Inferior parietal cortex (tissue), 1 donor: ENCODE results near the gene ARHGEF11.

ENCODE experiments used
- DNase-seq: peaks from one replicate; pipeline ENCODE4 v3.0.0-alpha.2; 2016; ENCODE audit errors: extremely low spot score

Gene ARHGEF11

DNA sequence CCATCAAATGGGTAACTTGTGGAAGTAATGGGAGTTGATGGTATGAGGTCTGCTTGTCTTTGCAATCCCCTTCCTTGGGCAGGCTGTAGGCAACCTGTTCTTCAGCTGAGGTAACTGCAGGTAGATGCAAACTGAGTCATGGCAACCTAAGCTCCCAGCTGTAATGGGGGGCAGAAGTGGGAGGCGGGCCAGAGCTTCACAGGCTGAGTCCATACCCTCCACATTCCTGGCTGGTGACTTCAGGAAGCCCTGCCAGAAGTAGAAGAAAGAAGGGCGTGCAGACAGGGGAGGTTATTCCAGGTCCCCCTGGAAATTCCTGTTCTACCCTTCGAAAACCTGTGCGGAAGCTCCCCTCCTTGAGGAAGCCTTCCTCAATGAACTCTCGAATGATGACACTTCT, 44.9 kb downstream of the ARHGEF11 start:
- no peak for DNase-seq

DNA sequence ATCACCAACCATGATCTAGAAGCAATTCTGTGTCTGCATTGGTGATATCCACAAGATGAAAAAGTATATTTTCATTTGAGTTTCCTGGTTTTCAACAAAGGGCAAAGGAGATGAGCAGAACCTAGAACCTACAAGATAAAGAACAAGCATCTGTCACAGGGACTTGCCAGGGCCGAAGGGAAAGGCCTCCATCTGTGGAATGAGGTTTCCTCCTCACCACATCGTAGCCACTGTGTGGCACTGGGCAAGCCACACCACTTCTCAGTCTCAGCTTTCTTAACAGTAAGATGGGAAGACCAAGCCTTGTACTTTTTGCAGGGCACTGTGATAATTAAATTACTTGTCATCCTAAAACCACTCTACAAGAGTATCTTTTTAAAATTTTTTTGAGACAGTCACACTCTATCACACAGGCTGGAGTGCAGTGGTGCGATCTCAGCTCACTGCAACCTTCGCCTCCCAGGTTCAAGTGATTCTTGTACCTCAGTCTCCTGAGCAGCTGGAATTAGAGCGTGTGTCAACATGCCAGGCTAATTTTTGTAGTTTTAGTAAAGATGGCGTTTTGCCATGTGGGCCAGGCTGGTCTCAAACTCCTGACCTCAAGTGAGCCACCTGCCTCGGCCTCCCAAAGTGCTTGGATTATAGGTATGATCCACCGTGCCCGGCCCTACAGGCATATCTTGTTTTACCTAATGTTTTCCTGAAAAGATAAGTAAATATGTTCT, 45.8 kb downstream of the ARHGEF11 start:
- DNase-seq = no peak

DNA sequence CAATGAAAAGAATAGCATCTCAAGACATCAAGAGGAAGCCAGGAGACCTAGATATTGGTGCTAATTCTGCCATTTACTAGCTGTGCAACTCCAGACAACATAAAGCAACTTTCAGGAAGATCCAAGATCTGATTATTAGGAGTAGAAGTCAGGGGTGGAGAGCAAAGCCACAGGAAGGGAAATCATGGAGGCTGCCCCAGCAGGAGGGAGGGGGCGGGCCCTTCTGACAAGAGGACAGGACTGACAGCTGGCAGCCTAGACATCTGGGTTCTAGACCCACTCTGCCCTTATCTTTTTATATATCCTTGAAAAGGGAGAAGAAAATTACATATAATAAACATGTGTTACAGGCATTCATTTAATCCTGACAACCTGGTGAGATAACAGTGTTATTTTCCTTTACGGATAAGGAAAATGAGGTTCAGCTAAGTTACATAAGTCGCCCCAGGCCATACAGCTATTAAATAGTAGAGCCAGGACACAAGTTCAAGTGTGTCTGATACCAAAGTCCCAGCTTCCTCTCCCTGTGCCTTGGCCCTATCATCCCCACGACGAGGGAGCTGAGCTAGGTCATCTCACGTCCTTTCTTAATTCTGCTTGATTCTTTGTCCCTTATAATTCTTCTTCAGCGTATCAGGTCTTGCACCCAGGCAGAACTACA, 46.6 kb downstream of the ARHGEF11 start:
- DNase-seq = no peak

DNA sequence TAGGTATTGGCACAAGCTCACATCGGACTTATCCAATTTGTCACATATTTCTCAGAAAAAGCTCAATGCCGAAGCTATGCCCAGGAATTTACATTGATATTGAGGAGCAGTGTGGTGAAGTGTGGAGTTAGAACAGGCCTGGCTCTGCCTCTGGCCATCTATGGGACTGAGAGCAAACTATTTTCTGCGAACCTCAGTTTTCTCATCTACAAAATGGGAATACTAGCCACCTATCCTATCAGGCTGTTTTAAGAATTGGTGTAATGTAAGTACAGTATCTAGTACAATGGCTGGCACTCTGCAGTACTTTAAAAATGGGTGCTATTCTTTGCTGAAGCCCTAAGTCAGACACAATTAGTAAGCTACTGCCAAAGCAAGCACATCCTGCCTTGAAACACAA, 47.2 kb downstream of the ARHGEF11 start:
- no peak for DNase-seq

DNA sequence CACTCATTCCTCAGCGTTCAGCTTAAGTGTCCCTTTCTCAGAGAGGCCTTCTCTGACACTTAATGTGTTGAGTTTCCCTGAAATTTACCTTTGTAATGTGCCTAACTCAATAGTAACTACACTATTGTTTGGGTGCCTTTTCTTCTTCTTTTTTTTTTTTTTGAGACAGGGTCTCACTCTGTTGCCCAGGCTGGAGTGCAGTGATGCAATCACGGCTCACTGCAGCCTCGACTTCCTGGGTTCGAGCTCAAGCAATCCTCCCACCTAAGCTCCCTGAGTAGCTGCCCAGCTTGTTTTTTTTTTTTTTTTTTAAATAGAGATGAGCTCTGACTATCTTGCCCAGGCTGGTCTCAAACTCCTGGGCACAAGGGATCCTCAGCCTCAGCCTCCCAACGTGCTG, 50.1 kb downstream of the ARHGEF11 start:
- DNase-seq = no peak

DNA sequence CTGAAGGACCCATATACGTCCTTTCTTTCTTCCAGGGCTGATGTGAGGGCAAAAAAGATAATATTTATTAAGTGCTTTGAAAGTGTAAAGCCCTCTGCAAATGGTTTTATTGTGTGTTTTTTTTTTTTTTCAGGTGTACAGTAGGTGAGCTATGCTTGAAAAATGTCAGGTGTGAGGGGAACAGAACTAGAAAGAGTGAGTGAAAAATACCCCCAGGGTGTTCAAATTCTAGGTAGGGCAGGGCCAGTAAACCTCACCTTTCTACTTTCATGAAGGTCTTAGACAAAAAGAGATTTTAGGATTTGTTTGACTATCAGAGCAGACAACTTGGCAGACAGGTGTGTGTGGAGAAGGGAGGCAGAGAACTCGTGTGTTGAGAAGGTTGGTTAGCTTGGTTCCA, 51.3 kb downstream of the ARHGEF11 start:
- no peak for DNase-seq

DNA sequence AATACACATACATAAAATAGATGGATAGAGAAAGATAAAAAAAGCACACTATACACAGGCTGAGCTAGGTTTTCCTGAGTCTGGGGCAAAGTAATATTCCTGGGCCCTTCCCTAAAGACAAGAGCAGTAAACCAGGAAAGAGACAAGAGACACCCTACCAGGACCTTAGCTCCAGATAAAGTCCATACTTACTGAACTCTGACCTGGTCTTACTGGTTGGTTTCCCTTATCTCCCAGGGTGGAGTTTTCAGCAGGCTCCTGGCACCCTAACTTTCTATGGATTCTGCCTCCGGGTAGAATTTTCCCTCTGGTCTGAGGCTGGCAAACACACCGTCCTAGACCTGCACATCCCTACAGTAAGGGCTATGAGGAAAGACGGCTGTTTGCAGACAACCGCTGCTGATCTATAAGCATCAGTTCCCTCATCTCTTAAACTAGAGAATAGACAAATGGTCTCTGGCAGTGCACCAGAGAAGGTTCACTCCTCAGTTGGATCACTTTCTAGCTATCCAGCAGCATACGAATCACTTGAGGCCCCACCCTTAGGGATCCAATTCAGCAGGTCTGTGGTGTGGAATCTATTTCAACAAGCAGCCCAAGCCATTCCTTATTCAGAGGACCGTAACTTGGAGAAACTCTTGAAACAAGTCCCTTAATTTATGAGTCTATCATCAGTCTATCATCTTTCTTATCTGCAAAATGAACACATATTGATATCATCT, 52.0 kb downstream of the ARHGEF11 start:
- no peak for DNase-seq

DNA sequence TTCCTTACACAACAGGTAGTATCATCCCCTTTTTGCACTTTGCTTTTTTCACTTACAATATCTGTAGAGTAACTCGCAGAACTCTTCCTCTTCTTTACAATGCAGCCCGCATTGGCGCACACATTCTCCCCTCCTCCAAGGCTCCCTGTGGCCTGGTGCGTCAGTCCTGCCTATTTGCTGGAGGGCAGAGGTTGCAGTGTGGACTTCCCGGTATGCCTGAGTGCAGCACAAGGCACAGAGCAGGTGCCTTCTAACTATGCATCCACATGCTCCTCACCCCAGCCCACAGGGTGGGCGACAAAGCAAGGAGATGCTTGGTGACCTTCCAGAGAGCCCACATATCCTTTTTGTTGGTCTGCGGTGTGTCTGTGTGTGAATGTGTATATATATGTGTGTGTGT, 53.3 kb downstream of the ARHGEF11 start:
- no peak for DNase-seq

DNA sequence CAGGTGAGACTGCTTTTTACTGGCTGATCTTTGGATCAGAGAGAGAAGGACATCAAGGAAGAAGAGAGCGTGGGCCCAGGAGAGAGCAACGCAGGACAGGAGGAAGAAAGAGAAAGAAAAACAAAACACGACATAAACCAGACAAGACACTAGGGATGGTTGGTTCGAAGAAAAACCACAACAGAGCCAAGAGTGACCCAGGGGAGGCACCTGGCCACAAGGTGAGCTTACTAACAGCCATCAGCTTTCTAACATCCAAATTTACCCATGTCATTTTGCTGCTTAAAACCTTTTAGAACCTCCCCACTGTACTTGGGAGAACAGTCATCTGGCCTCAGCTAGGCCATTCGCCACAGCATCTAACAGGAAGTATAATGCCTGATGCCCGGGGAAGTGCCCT, 57.8 kb downstream of the ARHGEF11 start:
- no peak for DNase-seq

DNA sequence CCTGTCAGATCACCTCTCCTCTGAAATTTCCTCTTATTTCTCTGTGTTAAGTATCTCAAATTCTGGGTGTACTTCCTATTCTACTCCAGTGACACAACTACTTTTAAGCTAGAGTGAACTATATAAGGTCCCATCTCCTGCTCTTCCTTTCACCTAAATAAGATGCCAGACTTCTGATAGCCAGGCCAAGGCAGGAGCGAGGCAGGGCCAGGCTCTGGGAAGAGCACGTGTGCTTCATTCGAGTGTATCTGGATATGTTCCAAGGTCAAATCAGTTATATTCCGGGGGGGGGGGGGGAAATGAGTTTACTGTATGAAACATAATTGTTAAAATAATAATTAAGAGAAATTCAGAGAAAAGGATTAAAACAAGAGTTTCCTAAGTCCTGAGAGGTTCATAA, 65.0 kb downstream of the ARHGEF11 start:
- DNase-seq = no peak

DNA sequence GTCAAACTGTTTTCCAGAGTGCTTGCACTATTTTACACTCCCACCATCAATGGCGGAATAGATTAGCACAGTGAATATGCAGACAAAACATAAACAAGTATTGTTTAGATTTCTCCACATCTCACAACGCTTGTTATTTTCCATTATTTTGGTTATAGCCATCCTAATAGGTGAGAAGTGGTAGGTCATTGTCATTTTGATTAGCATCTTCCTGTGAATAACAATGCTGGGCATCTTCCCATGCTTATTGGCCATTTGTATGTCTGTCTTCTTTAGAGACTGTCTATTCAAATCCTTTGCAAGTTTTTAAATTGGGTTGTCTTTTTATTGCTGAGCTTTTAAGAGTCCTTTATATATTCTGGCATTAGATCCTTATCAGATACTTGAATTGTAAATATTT, 70.5 kb downstream of the ARHGEF11 start:
- DNase-seq = no peak

DNA sequence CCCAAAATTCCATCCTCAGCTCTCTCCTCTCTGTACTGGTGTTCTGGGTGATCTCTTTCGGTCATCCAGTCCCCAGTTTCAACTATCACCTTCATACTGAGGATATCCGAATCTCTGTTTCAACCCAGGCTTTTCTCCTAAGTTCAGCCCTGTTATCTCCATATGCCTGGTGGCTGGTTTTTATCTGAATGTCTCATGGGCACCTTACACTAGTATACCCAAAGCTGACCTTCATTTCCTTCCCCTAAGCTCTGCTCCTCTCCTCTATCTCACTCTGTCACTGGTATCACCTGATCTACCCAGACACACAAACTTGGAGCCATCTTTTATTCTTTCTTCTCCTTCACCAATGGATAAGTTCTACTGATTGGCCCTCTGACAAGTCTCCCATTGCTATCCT, 72.1 kb downstream of the ARHGEF11 start:
- no peak for DNase-seq

DNA sequence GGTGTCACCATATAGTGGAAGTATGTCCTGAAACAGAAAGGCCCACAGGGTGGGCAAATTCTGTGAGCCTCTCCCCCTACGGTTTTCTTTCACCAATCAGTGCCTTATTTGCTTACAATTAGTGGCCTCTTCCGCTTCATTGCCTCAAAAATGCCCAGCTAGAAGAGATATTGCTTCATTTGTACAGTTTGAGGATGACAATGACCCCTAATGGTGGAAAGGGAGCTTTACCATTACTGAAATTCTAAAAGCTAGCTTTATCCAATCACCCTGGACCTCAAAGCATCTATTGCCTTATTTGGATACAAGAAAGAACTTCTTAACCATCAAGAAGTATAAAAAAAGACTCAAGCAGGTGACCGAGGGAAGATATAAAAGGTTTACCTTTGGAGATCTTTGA, 75.5 kb downstream of the ARHGEF11 start:
- DNase-seq = no peak

DNA sequence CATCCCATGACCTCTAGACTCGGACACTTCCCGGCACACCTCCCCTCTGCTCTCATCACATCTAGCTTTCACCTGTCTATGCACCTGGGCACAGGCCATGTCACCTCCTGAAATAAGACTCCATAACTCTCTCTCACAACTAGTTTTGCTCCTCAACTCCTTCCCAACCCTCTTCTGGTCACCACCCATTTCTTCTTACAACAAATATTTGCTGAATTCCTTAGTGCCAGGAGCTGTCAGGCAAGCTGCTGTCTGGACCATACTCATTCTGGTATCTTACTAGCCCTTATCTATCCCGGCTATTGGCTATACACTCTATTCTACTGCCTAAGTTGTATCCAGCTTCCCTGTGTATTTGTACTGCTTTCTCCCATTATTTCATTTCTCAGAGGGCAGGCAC, 76.0 kb downstream of the ARHGEF11 start:
- DNase-seq = no peak

DNA sequence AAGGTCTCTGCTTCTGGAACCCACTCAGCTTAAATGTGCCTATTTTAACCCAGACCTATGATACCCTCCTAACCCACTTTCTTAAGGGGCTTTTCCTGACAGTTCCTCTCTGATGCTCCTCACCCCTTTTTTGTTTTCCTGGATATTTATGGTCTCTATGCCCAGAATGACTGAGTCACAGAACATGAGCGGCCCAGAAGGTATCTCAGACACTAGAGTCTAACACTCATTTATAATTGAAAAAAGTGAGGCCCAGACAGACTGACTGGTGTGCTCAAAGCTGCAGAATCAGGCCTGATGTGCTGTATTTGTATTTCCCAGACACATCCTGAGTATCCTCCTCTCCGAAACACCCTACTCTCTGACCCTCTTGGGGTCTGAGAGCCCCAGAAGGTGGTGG, 81.1 kb downstream of the ARHGEF11 start:
- DNase-seq = no peak

DNA sequence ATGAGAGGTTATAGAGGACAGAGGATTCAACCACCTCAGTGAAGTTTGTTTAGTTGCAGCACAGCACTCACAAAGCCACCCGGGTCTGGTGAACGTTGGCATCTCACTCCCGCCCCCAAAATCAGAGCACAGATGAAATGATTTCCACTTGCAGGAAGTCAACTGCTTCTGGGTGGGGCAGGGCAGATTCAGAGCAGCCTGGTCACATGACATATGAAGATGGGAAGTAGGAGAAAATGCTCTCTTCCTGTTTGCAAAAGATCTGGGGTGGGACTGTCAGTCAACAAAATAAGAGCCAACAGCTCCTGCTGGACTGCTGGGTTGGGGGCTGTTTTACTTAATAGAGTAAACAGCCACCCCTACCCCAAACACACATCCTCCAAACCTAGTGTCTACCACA, 81.9 kb downstream of the ARHGEF11 start:
- DNase-seq = no peak

DNA sequence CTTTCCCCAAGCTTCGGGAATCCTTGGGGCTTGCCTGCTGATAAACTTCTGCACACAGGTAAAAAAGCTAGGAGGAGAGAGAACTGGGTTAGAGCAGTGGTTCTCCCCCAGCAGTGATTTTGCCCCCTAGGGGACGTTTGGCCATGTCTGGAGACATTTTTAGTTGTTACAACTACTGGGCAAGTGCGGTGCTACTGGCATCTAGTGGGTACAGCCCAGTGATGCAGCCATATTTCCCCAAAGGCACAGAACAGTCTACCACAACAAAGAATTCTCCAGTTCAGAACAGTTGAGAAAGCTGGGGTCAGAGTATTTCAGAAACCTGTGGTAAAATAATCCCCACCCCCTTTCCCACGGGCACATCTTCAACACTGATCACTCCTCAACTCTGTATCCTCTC, 83.8 kb downstream of the ARHGEF11 start:
- no peak for DNase-seq

DNA sequence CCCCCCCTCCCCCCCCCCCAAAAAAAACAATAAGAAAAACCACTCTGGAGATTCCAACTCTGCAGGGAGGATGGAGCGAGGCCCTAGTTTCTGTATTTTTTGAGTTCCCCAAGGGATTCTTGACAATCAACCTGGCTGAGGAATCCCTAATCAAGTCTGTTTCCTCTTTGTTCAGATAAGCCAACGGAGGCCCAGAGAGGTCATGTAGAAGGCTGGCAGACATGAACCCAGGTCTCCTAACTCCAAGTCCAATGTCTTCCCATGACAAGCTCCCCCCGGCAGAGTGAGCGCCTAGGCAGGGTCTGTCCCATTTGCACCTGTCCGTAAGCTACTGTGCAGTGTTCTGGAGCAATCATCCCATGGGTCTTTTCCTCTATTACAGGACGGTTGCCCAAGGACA, 85.6 kb downstream of the ARHGEF11 start:
- DNase-seq = no peak

DNA sequence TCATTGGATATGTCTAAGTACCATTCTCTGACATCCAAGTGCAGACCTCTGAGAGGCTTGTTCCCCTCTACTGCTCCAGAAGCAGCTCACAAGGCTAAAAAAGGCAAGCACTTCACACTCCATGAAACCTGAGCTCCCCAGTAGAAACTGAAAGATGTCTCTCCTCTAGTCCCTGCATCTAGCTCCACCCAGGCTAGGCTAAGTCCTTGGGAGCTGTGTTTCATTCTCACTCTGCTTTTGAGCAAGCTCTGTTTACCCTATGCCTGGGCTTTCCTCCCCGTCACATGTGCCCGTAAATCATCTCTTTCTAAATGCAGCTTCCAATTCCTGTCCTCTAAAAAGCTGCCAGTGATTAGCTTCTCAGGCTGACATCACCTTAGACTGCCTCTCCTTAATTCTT, 86.1 kb downstream of the ARHGEF11 start:
- peak; percentile 9 for DNase-seq

DNA sequence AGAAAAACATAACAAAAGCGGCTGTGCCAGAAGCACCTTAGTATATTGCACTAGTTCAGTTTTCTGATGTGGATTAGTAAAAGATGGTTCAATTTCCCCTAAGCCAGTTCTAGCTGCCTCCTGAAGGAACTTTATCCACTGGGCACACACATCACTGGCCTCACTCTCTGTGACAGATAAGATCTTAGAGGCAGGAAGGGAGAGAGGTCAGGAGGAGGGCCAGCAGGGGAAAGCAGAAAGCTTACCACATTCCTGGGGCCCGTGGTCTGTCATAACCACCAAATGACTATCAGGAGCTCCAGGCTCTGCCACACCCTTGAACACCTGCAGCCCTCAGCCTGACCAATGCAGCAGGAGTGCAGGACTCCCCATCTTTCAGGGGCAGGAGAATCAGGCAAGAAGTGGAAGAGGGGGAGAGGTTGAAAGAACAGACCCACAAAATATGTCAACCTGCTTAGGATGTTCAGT, 87.3 kb downstream of the ARHGEF11 start:
- peak; percentile 9 for DNase-seq

DNA sequence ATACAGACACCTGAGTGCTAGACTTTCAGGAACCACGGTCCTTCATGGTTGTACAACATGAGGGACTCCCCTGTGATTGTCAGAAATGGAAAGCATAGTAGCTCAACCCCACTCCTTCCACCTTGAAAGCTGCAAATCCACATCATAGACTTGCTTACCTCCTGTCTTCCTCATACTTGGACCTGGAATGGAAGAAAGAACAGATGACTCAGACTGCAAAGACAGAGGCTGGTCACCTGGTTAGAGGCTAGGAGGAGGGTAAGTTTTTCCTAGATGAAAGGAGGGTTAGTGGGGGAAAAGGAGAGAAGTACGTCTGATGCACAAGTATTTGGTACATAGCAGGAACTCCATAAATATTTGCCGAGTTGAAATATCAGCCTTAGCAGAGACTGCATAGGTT, 87.9 kb downstream of the ARHGEF11 start:
- no peak for DNase-seq

DNA sequence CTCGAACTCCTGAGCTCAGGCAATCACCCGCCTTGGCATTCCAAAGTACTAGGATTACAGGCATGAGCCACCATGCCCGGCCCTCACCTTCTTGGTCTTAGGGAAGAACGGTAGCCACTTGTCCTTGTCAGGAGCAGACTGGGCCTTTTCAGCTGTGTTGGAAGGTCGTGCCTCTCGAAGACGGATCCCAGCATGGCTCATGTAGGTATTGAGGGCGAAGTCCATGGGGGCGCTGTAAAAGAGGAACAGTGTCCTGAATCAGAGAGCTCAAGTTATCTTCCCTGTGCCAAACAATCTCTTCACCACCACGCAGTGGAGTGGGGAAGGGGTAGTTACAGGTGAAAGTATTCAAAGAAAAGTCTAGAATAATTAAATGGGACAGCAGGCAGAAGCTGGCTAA, 89.2 kb downstream of the ARHGEF11 start:
- DNase-seq = no peak

DNA sequence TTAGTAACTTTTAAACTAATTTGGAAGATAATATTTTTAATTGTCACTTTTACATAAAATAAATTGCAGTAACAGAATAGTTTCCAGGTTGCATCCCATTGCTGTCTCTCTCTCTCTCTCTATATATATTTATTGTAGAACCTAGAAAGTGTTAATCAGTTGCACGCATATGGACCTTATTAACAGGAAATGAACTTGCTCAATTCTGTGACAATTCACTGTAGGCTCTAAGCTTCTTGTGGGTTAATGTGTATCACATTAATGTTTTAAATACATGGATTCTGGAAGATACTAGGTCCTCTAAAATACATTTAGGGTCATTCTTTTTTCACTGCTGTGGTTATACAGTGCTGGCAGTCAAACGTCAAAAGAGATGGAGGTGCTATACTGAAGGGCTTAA, 92.0 kb downstream of the ARHGEF11 start:
- DNase-seq = no peak
